ENCODE data around the gene TIMM23.

- TF ChIP-seq CTCF (IDR thresholded peaks at IDR 0.05; ENCODE audit: extremely low read depth in 1 of 2, insufficient read depth in 1 of 2, low read depth in 1 of 2, low read length in 2 of 2) (no peak), POLR2A (IDR thresholded peaks at IDR 0.05; ENCODE audit: low read depth, low read length) (no peak), EZH2 (IDR thresholded peaks at IDR 0.05; ENCODE audit: borderline replicate concordance, low read depth, low read length, severe bottlenecking) (no peak), GATA2 (IDR thresholded peaks at IDR 0.05; ENCODE audit: insufficient read depth, insufficient read length, low read depth, low read length) (no peak), POLR2AphosphoS5 (IDR thresholded peaks at IDR 0.05; ENCODE audit: insufficient read depth, low read depth, low read length) (no peak)
Measured at GRCh38 chr10:46014683-46015405, 42.6 kb downstream of the TIMM23 start.

Data from endothelial cell of umbilical vein (primary cell).